Heart left ventricle (tissue), 13 donors: ENCODE results near the gene COL15A1.

Experiments
- CTCF ChIP-seq, 12 donors: fragments of 200-600 bp; sonication (generic) in 4 of 12; IDR thresholded peaks; one replicate each; pipeline versions ENCODE4 v1.5.0 to v1.8.0; 2018 to 2022; ENCODE audit warnings: antibody characterized with exemption in 12 of 12, mild to moderate bottlenecking in 5 of 12
- POLR2A ChIP-seq, 2 donors: fragments of 450-650 bp; IDR thresholded peaks; one replicate each; pipeline ENCODE4 v1.6.1; 2017; ENCODE audit warnings: antibody characterized with exemption in 2 of 2, mild to moderate bottlenecking in 2 of 2, moderate library complexity in 2 of 2
- donor health status: ischemic (EF 13 %, LVEDD 7.1; RV severe dilation, severe dysfunction).
- donor health status: DM: no; HTN: yes; CAD: no.
- donor health status: DM: no; HTN: no; CAD: no.
- donor health status: ischemic (EF 25% LVEDD 6.9; RV normal size, moderate dysfunction).
- donor health status: ischemic (EF 25% LVEDD 5.7; RV mildly dilated, moderate dysfunction).
- donor health status: ischemic (EF 35%, LVEDD 5.7; RV mildly dilated, moderate dysfunction).
- donor health status: nonischemic (EF 11% LVEDD 7.7; RV severe dilation, severe dysfunction).
- donor health status: DM: yes; HTN: yes; CAD: no.
- donor health status: PGD.
- donor health status: ischemic (EF 29% LVEDD 5.4; RV normal size, mild dysfunction).
- donor health status: nonischemic (EF 23%, LVEDD 6.1; RV moderate dilation, normal function).

GRCh38 chr9:99030092-99030511 lies 86.4 kb downstream of the COL15A1 start:
- no peak for TF ChIP-seq CTCF (IDR thresholded peaks at IDR 0.05)
- no peak for TF ChIP-seq POLR2A (IDR thresholded peaks at IDR 0.05)
